Spleen (tissue), 11 donors: ENCODE measurements around the gene KRT83. TPM values are rescaled to one million over a fixed set of nuclear protein-coding genes. Genes with fewer than 3 reads are reported as not detected.

Source experiments
- DNase-seq: peaks from one replicate; pipeline ENCODE4 v3.0.0-alpha.2; 2020
- H3K27ac ChIP-seq, 8 donors: fragments of 200-600 bp; sonication (generic) in 7 of 8; 1 replicate in 4 of 8; 2 replicates in 4 of 8; pipeline versions ENCODE4 v1.5.0 to v1.8.0; 2016 to 2021; ENCODE audit warnings: inconsistent platforms in 4 of 8, mild to moderate bottlenecking in 4 of 8, moderate library complexity in 1 of 8
- H3K27me3 ChIP-seq, 7 donors: fragments of 200-600 bp; sonication (generic) in 6 of 7; replicated peaks in 1 of 7; 1 replicate in 4 of 7; 2 replicates in 3 of 7; pipeline versions ENCODE4 v1.5.0 to v1.8.0; 2016 to 2021; ENCODE audit warnings: inconsistent platforms in 3 of 7, mild to moderate bottlenecking in 1 of 7
- H3K36me3 ChIP-seq, 6 donors: fragments of 200-600 bp; sonication (generic) in 5 of 6; 1 replicate in 4 of 6; 2 replicates in 2 of 6; pipeline versions ENCODE4 v1.5.0 to v1.8.0; 2016 to 2021; ENCODE audit warnings: inconsistent platforms in 2 of 6
- H3K4me1 ChIP-seq, 6 donors: fragments of 200-600 bp; sonication (generic) in 5 of 6; 1 replicate in 3 of 6; 2 replicates in 3 of 6; pipeline versions ENCODE4 v1.5.0 to v1.8.0; 2016 to 2021; ENCODE audit warnings: inconsistent platforms in 3 of 6
- H3K4me3 ChIP-seq, 8 donors: fragments of 200-600 bp; sonication (generic) in 7 of 8; 1 replicate in 4 of 8; 2 replicates in 4 of 8; pipeline versions ENCODE4 v1.5.0 to v1.8.0; 2016 to 2021; ENCODE audit warnings: inconsistent platforms in 4 of 8, mild to moderate bottlenecking in 4 of 8, moderate library complexity in 2 of 8
- H3K9me3 ChIP-seq, 8 donors: fragments of 200-600 bp; sonication (generic) in 7 of 8; 1 replicate in 4 of 8; 2 replicates in 4 of 8; pipeline versions ENCODE4 v1.5.0 to v1.8.0; 2016 to 2021; ENCODE audit warnings: inconsistent platforms in 4 of 8
- POLR2A ChIP-seq, 3 donors: fragments of 450-650 bp; IDR thresholded peaks; one replicate each; pipeline ENCODE4 v1.5.1; 2017; ENCODE audit warnings: antibody characterized with exemption in 3 of 3, mild to moderate bottlenecking in 1 of 3
- POLR2AphosphoS5 ChIP-seq, 3 donors: sonication (generic); formaldehyde crosslinking; IDR thresholded peaks; one replicate each; pipeline ENCODE4 v1.5.1; 2017; ENCODE audit warnings: antibody characterized with exemption in 3 of 3
- WGBS, 5 donors: extraction: QIAGEN DNeasy Blood & Tissue Kit in 3 of 5; methylation state at CpG; one replicate each; pipeline versions ENCODE4 v1.1.5 to v1.1.7; 2013 to 2018; 5-methylcytosine and 5-hydroxymethylcytosine counted together
- intact Hi-C: fragments of 100-400 bp; cut with DNase I; formaldehyde crosslinking; loops from one replicate; pipeline ENCODE4 v1.15.0; 2023; ENCODE audit warnings: low total_unique reads
- polyA plus RNA-seq, 3 donors: library from polyadenylated mRNA; stranded (reverse); fragments of 200-250 nt; gene quantifications; one replicate each; pipeline ENCODE4 v1.2.1, GENCODE V29; 2013
- total RNA-seq, 7 donors: library from RNA; depleted of rRNA in 3 of 7; stranded (reverse); fragments of >200 nt in 3 of 7; fragmentation: NEBNext Ultra II Directional in 4 of 7; extraction: Animal tissue kit (Norgen Biotek cat#: 25700) in 4 of 7; gene quantifications; one replicate each; pipeline versions ENCODE4 v1.1.0 to v1.2.1, GENCODE V29; 2016 to 2021
- TF ChIP-seq, protein P1 (sequence below), 11 experiments: fragments of 200-600 bp in 7 of 11; fragments of 450-650 bp in 4 of 11; sonication (generic) in 4 of 11; IDR thresholded peaks in 8 of 11; conservative IDR thresholded peaks in 3 of 11; 1 replicate in 7 of 11; 2 replicates in 4 of 11; pipeline versions ENCODE4 v1.4.0 to v1.8.0; 2016 to 2021; ENCODE audit warnings: antibody characterized with exemption in 11 of 11, inconsistent platforms in 4 of 11, mild to moderate bottlenecking in 1 of 11
- donor health status: healthy with polysubstance abuse.
- donor health status: DM: no; HTN: no; CAD: no; lungs with moderate emphysema.
- donor health status: DM: no; HTN: no; CAD: no.
- donor health status: Bipolar disorder and iron deficiency.
- donor health status: healthy.
- donor health status: DM: no; HTN: no; CAD: no.
- donor health status: DM: yes; HTN: yes; CAD: no.

The KRT83 gene
- total and polyA plus RNA-seq, 10 donors: not detected

- Histone ChIP-seq H3K27ac (peak overlapping the region in 1 of 8 donors; percentile 4), H3K27me3 (peaks cover 0 to 19% (median 0%) of the 10 kb centered on the region in 7 donors), H3K36me3 (no peaks in the 10 kb centered on the region), H3K4me3 (no peak overlapping the region), H3K4me1 (peaks cover 5 to 23% (median 15%) of the 10 kb centered on the region in 6 donors), H3K9me3 (no peaks in the 10 kb centered on the region)
- DNase-seq: peak; percentile 44
- 83 to 90% (median 84%) methylated on average over 7 of the region's 7 CpGs for WGBS, 5 donors
- TF ChIP-seq, protein P1, sequence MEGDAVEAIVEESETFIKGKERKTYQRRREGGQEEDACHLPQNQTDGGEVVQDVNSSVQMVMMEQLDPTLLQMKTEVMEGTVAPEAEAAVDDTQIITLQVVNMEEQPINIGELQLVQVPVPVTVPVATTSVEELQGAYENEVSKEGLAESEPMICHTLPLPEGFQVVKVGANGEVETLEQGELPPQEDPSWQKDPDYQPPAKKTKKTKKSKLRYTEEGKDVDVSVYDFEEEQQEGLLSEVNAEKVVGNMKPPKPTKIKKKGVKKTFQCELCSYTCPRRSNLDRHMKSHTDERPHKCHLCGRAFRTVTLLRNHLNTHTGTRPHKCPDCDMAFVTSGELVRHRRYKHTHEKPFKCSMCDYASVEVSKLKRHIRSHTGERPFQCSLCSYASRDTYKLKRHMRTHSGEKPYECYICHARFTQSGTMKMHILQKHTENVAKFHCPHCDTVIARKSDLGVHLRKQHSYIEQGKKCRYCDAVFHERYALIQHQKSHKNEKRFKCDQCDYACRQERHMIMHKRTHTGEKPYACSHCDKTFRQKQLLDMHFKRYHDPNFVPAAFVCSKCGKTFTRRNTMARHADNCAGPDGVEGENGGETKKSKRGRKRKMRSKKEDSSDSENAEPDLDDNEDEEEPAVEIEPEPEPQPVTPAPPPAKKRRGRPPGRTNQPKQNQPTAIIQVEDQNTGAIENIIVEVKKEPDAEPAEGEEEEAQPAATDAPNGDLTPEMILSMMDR (IDR thresholded peaks at IDR 0.05 in 8 of 11, conservative IDR thresholded peaks at IDR 0.05 in 3 of 11): no peak
- TF ChIP-seq POLR2A (IDR thresholded peaks at IDR 0.05) (no peak), POLR2AphosphoS5 (IDR thresholded peaks at IDR 0.05) (no peak)
- intact Hi-C loops: no loop called here
Measured at GRCh38 chr12:52360106-52360662, 39.0 kb upstream of the KRT83 start.

DNA sequence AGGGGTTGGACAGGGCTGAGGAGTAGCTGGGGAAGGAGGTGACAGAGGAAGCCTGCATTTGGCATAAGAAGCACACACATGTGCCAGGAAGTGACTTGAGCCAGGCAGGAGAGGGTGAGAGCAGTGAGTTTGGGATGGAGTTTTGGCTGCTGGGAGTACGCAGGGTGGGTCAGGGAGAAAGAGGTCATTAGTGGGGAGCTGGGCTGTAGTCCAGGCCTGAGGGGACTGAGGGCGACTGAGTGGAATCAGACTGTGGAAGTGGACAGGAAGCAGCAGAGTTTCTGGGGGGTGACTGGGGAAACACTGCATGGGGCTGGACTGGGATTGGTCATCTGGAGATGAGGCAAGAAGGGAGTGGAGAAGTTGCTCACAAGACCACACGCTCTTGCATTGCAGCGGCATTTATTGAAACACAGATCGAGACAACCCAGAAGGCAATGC lies 38.4 kb upstream of the KRT83 start:
- peaks cover 5 to 23% (median 15%) of the 10 kb centered on the region in 6 donors for H3K4me1 ChIP-seq
- H3K36me3 ChIP-seq: no peaks in the 10 kb centered on the region
- intact Hi-C loops: no loop called here
- no peak overlapping the region for H3K4me3 ChIP-seq
- 56 to 75% (median 70%) methylated on average over 5 of the region's 5 CpGs for WGBS, 5 donors
- TF ChIP-seq POLR2A (IDR thresholded peaks at IDR 0.05) (no peak), POLR2AphosphoS5 (IDR thresholded peaks at IDR 0.05) (no peak)
- TF ChIP-seq, protein P1 (IDR thresholded peaks at IDR 0.05 in 8 of 11, conservative IDR thresholded peaks at IDR 0.05 in 3 of 11): no peak
- H3K27ac ChIP-seq: peak overlapping the region in 2 of 8 donors; percentile 4 to 14
- DNase-seq: peak; percentile 54
- no peaks in the 10 kb centered on the region for H3K9me3 ChIP-seq
- H3K27me3 ChIP-seq: peaks cover 0 to 19% (median 0%) of the 10 kb centered on the region in 7 donors

DNA sequence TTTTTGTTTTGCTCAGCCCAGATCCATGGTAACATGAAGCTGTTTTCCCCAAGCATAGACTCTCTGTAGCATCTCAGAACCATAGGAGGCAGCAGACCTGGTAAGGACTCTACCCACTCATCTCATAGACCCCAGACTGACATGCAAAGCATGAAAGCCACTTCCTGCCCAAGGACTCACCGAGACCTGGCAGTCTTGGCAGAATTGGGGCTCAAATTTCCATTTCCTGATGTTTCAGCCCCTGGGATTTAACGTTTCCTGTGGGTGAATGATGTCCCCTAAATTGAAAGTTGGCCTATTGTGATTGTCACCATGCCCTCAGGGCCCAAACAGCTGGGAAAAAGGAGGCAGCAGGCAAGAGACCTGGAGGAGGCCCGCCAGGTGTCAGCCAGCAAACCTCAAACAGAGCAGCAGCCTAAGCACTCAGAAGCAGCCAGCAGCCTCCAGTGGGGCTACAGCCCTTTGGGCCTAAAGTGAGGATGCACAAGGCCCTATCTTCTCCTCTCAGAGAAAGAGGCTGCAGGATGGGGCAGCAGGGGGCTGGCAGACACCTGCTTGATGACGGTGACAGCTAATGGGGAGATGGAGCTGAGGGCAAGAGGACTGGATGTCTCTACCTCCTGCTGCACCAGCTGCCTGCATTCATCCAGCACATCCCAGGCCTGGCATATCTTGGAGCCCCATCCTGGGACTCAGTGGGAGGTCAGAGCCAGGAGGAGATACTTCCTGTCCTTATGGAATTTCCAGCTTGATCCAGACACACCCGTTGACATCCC lies 37.6 kb upstream of the KRT83 start:
- H3K27ac ChIP-seq: peak overlapping the region in 2 of 8 donors; percentile 6 to 14
- H3K36me3 ChIP-seq: no peaks in the 10 kb centered on the region
- 34 to 49% (median 43%) methylated on average over 4 to 5 of the region's 5 CpGs for WGBS, 5 donors
- DNase-seq: peak; percentile 68
- H3K4me3 ChIP-seq: no peak overlapping the region
- TF ChIP-seq, protein P1 (IDR thresholded peaks at IDR 0.05 in 8 of 11, conservative IDR thresholded peaks at IDR 0.05 in 3 of 11): no peak
- TF ChIP-seq POLR2AphosphoS5 (IDR thresholded peaks at IDR 0.05): no peak
- no peak for TF ChIP-seq POLR2A (IDR thresholded peaks at IDR 0.05)
- H3K4me1 ChIP-seq: peaks cover 5 to 23% (median 15%) of the 10 kb centered on the region in 6 donors
- no peaks in the 10 kb centered on the region for H3K9me3 ChIP-seq
- intact Hi-C loops: no loop called here
- H3K27me3 ChIP-seq: peaks cover 0 to 20% (median 0%) of the 10 kb centered on the region in 7 donors
